Suppressor macrophage (primary cell): ENCODE data around the gene RAD51B.
A peak's percentile ranks its signal among the peaks of the same experiment; 100 is the strongest.

ENCODE experiments used
- DNase-seq, 4 experiments: peaks; one replicate each; pipeline ENCODE4 v3.0.0-alpha.2; 2020 to 2022

RAD51B gene

GRCh38 chr14:67986131-67986841, 166.7 kb downstream of the RAD51B start:
- no peak for DNase-seq

- DNase-seq: peak; percentile 1 to 41 (median 16)
Observed at GRCh38 chr14:67987606-67988005, 168.0 kb downstream of the RAD51B start.

GRCh38 chr14:67988210-67988609, 168.6 kb downstream of the RAD51B start:
- peak in 2 of 4 experiments; percentile 11 to 18 for DNase-seq

GRCh38 chr14:67990576-67990975, 171.0 kb downstream of the RAD51B start:
- DNase-seq: no peak

- no peak for DNase-seq
Observed at GRCh38 chr14:67994531-67994930, 175.0 kb downstream of the RAD51B start.

- DNase-seq: no peak
Observed at GRCh38 chr14:67996235-67996634, 176.7 kb downstream of the RAD51B start.

GRCh38 chr14:67998834-67999233, 179.3 kb downstream of the RAD51B start:
- DNase-seq: no peak

GRCh38 chr14:67999290-67999689, 179.7 kb downstream of the RAD51B start:
- no peak for DNase-seq

GRCh38 chr14:67999705-68000384, 180.3 kb downstream of the RAD51B start:
- DNase-seq: no peak

- DNase-seq: no peak
Observed at GRCh38 chr14:68000511-68000910, 180.9 kb downstream of the RAD51B start.

GRCh38 chr14:68008491-68008890, 188.9 kb downstream of the RAD51B start:
- no peak for DNase-seq

GRCh38 chr14:68011406-68012028, 191.9 kb downstream of the RAD51B start:
- DNase-seq: no peak

GRCh38 chr14:68012871-68013270, 193.3 kb downstream of the RAD51B start:
- DNase-seq: no peak

- DNase-seq: no peak
Observed at GRCh38 chr14:68013326-68013725, 193.7 kb downstream of the RAD51B start.

GRCh38 chr14:68014771-68015170, 195.2 kb downstream of the RAD51B start:
- no peak for DNase-seq

- DNase-seq: no peak
Observed at GRCh38 chr14:68015356-68016254, 196.0 kb downstream of the RAD51B start.

GRCh38 chr14:68016255-68016914, 196.8 kb downstream of the RAD51B start:
- peak in 1 of 4 experiments; percentile 2 for DNase-seq

GRCh38 chr14:68018598-68018997, 199.0 kb downstream of the RAD51B start:
- no peak for DNase-seq

- DNase-seq: no peak
Observed at GRCh38 chr14:68020493-68020892, 200.9 kb downstream of the RAD51B start.

- DNase-seq: no peak
Observed at GRCh38 chr14:68020999-68021663, 201.6 kb downstream of the RAD51B start.

GRCh38 chr14:68027276-68027675, 207.7 kb downstream of the RAD51B start:
- DNase-seq: no peak

GRCh38 chr14:68028075-68028474, 208.5 kb downstream of the RAD51B start:
- no peak for DNase-seq
